SW480 (cell line): ENCODE measurements around the gene TEX13D.

ENCODE experiments used
- DNase-seq: peaks from one replicate; pipeline ENCODE4 v3.0.0-alpha.2; 2016; ENCODE audit warnings: low spot score

TEX13D gene

DNA sequence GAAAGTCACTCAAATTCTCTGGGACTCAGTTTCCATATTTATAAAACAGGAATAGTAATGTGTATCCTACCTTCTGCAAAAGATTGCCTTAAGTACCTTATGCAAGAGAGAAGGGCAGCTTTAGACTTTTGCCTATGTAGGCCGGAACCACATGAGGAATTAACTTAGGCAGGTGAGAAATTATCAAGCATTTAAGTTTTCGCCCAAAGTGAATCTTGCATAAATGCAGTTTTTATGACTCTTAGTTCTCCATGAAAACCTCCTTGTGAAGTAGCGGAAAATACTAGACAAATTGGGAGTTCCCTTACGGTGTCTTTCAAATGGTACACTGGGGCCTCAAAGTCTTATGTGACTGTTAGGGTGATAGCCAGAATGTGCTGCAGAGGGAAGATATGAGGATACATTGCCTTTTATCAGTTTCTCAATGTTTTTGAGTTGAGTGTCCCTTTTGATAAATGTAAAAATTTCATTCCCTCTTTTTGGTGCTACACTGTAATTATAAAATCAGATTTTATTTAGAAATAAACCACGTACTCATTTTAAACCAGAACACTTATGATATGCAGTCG lies 16.5 kb downstream of the TEX13D start:
- DNase-seq, result no peak

- DNase-seq, result no peak
Observed at GRCh38 chrX:124354648-124355047, 22.2 kb downstream of the TEX13D start.

GRCh38 chrX:124358800-124359383 lies 26.4 kb downstream of the TEX13D start:
- DNase-seq, result no peak

DNA sequence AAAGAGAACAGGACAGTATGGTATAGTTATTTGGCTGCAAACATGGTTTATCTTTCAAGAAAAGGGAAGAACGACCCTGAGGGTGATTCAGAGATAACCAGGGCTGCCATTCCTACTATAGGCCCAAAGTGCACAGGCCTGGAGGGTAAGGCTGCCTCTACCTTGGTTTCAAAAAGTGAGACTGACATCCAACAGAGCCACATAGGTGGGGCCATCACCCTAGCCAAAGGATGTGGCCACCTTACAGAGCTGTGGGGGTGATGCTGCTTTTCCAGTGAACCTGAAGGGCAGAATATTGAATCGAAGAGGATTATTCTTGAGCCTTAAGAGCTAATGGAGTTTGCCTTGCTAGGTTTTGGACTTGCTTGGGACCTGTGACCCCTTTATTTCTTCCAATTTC lies 29.6 kb downstream of the TEX13D start:
- DNase-seq, result no peak

GRCh38 chrX:124362761-124363160 lies 30.3 kb downstream of the TEX13D start:
- DNase-seq, result no peak

DNA sequence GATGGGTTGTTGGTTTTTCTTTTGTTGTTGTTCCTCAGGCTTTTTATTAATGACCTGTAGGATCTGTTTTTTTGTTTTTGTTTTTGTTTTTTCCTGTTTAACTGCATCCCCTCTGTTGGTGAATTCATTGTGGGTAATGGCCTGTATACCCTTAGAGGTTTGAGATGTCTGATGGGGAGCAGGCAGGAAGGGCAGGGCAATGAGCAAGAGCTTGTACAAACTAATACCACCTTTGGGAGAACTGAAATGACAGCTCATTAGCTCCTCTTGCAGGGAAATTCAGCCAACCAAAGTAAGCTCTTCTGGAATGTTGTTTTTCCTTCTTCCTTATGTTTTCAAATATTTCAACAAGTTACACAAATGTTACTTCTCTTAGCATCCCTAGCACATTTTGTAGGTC lies 37.3 kb downstream of the TEX13D start:
- DNase-seq, result no peak

GRCh38 chrX:124373348-124373747 lies 40.9 kb downstream of the TEX13D start:
- no peak for DNase-seq

GRCh38 chrX:124378643-124379042 lies 46.2 kb downstream of the TEX13D start:
- no peak for DNase-seq

DNA sequence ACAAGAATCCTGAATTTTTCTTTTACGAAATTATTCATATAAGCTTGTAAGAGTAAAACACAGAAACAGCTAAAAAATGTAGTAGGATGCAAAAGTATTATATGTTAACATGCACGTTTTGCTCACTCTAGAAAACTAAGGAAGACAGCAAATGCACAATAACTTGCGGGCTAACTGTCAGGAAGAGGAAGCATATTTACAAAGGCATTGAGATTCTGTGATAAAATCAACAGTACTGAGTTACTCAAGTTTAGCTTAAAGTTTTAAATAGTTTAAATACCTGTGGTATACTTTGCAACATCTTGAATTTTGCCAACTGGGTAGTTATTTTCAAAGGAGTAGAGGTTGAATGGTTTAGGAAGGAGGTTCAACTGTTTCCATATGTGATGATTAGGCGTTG lies 50.9 kb downstream of the TEX13D start:
- DNase-seq, result no peak

- no peak for DNase-seq
Observed at GRCh38 chrX:124386401-124386800, 53.9 kb downstream of the TEX13D start.
